Liver (tissue), 9 donors: ENCODE data around the gene PHF20. TPM values are rescaled to one million over a fixed set of nuclear protein-coding genes. Genes with fewer than 3 reads are reported as not detected.

Experiments
- DNase-seq: peaks from one replicate; pipeline ENCODE4 v3.0.0-alpha.2; 2017; ENCODE audit warnings: low spot score
- H3K27ac ChIP-seq, 2 donors: one replicate each; pipeline ENCODE4 v1.7.0; 2013; ENCODE audit warnings: inconsistent platforms in 2 of 2, low read length in 2 of 2, control low read depth in 1 of 2, low read depth in 1 of 2, mild to moderate bottlenecking in 1 of 2
- H3K27me3 ChIP-seq, 4 donors: one replicate each; pipeline versions ENCODE4 v1.6.1 to v1.7.0; 2013; ENCODE audit warnings: low read length in 3 of 4, inconsistent platforms in 1 of 4, mild to moderate bottlenecking in 1 of 4, moderate library complexity in 1 of 4; ENCODE audit not compliant: control insufficient read depth in 4 of 4, insufficient read depth in 4 of 4
- H3K36me3 ChIP-seq, 4 donors: one replicate each; pipeline versions ENCODE4 v1.6.1 to v1.7.0; 2013; ENCODE audit warnings: low read length in 3 of 4, mild to moderate bottlenecking in 3 of 4, low read depth in 1 of 4, moderate library complexity in 1 of 4; ENCODE audit not compliant: control insufficient read depth in 4 of 4, insufficient read depth in 3 of 4
- H3K4me1 ChIP-seq, 4 donors: one replicate each; pipeline versions ENCODE4 v1.6.1 to v1.7.0; 2013; ENCODE audit warnings: low read length in 3 of 4, mild to moderate bottlenecking in 3 of 4, moderate library complexity in 1 of 4; ENCODE audit not compliant: control insufficient read depth in 4 of 4, insufficient read depth in 4 of 4
- H3K4me3 ChIP-seq, 3 donors: one replicate each; pipeline versions ENCODE4 v1.6.1 to v1.7.0; 2013; ENCODE audit warnings: low read length in 3 of 3, control low read depth in 1 of 3, low read depth in 1 of 3, mild to moderate bottlenecking in 1 of 3
- H3K9ac ChIP-seq, 2 donors: one replicate each; pipeline ENCODE4 v1.7.0; 2013; ENCODE audit warnings: low read length in 2 of 2, mild to moderate bottlenecking in 2 of 2, moderate library complexity in 2 of 2, control low read depth in 1 of 2, low read depth in 1 of 2
- H3K9me3 ChIP-seq, 4 donors: one replicate each; pipeline versions ENCODE4 v1.6.1 to v1.7.0; 2013; ENCODE audit warnings: low read length in 3 of 4; ENCODE audit not compliant: control insufficient read depth in 4 of 4
- ATF3 ChIP-seq: IDR thresholded peaks from 2 replicates; pipeline ENCODE4 v1.6.1; 2016; ENCODE audit warnings: antibody characterized with exemption
- CTCF ChIP-seq: fragments of 150-350 bp; IDR thresholded peaks from 2 replicates; pipeline ENCODE4 v1.5.1; 2017; ENCODE audit warnings: improper control_type of control experiment, low read depth, low read length; ENCODE audit not compliant: missing input control
- EGR1 ChIP-seq, 2 donors: IDR thresholded peaks; 2 replicates each; pipeline ENCODE4 v1.6.1; 2016 to 2018; ENCODE audit warnings: antibody characterized with exemption in 2 of 2, low read depth in 2 of 2
- FOXA1 ChIP-seq: IDR thresholded peaks from 2 replicates; pipeline ENCODE4 v1.6.1; 2016; ENCODE audit warnings: antibody characterized with exemption
- FOXA2 ChIP-seq: IDR thresholded peaks from 2 replicates; pipeline ENCODE4 v1.6.1; 2016; ENCODE audit warnings: antibody characterized with exemption
- GABPA ChIP-seq, 2 donors: IDR thresholded peaks in 1 of 2; conservative IDR thresholded peaks in 1 of 2; 2 replicates each; pipeline ENCODE4 v1.6.1; 2016; ENCODE audit warnings: antibody characterized with exemption in 2 of 2, mild to moderate bottlenecking in 1 of 2, moderate library complexity in 1 of 2
- HNF4A ChIP-seq, 2 donors: conservative IDR thresholded peaks; 2 replicates each; pipeline ENCODE4 v1.6.1; 2016; ENCODE audit warnings: antibody characterized with exemption in 2 of 2, mild to moderate bottlenecking in 2 of 2
- HNF4G ChIP-seq: IDR thresholded peaks from 2 replicates; pipeline ENCODE4 v1.6.1; 2016; ENCODE audit warnings: antibody characterized with exemption
- JUND ChIP-seq, 2 donors: IDR thresholded peaks; 2 replicates each; pipeline ENCODE4 v1.6.1; 2016; ENCODE audit warnings: antibody characterized with exemption in 2 of 2
- NR2F2 ChIP-seq: IDR thresholded peaks from 2 replicates; pipeline ENCODE4 v1.6.1; 2016; ENCODE audit warnings: antibody characterized with exemption
- RAD21 ChIP-seq, 2 donors: IDR thresholded peaks; 2 replicates each; pipeline ENCODE4 v1.6.1; 2016; ENCODE audit warnings: antibody characterized with exemption in 2 of 2, mild to moderate bottlenecking in 2 of 2
- RXRA ChIP-seq, 2 donors: IDR thresholded peaks; 2 replicates each; pipeline ENCODE4 v1.6.1; 2017 to 2018; ENCODE audit warnings: antibody characterized with exemption in 2 of 2, mild to moderate bottlenecking in 1 of 2
- SP1 ChIP-seq: IDR thresholded peaks from 2 replicates; pipeline ENCODE4 v1.6.1; 2018; ENCODE audit warnings: antibody characterized with exemption, mild to moderate bottlenecking
- TAF1 ChIP-seq: conservative IDR thresholded peaks from 2 replicates; pipeline ENCODE4 v1.6.1; 2016; ENCODE audit warnings: antibody characterized with exemption, mild to moderate bottlenecking
- YY1 ChIP-seq: IDR thresholded peaks from 2 replicates; pipeline ENCODE4 v1.6.1; 2016; ENCODE audit warnings: antibody characterized with exemption, mild to moderate bottlenecking
- ZBTB33 ChIP-seq: IDR thresholded peaks from 2 replicates; pipeline ENCODE4 v1.6.1; 2016; ENCODE audit warnings: antibody characterized with exemption
- WGBS: extraction: QIAGEN DNeasy Blood & Tissue Kit; methylation state at CpG from one replicate; pipeline ENCODE4 v1.1.7; 2013; 5-methylcytosine and 5-hydroxymethylcytosine counted together
- polyA plus RNA-seq, 2 donors: library from polyadenylated mRNA; stranded (reverse) in 1 of 2; unstranded in 1 of 2; fragments of 200-250 nt in 1 of 2; fragments of >200 nt in 1 of 2; fragmentation: Nextera tagmentation in 1 of 2; extraction: Ambion mirVana in 1 of 2; gene quantifications; one replicate each; pipeline versions ENCODE4 v1.2.1 to v1.2.3, GENCODE V29; 2013 to 2015
- total RNA-seq, 2 donors: library from RNA; depleted of rRNA; stranded (reverse); fragments of >200 nt; gene quantifications; one replicate each; pipeline ENCODE4 v1.2.3, GENCODE V29; 2014
- TF ChIP-seq, protein P1 (sequence below): IDR thresholded peaks from 2 replicates; pipeline ENCODE4 v1.6.1; 2016; ENCODE audit warnings: antibody characterized with exemption
- TF ChIP-seq, protein P2 (sequence below): IDR thresholded peaks from 2 replicates; pipeline ENCODE4 v1.6.1; 2016; ENCODE audit warnings: antibody characterized with exemption, mild to moderate bottlenecking
- donor health status: healthy.
- donor health status: healthy.
- donor health status: healthy.
- donor health status: healthy.
- donor health status: healthy.

Gene PHF20
- total and polyA plus RNA-seq, 4 donors: 5.1 to 11.7 (median 10.3) TPM

GRCh38 chr20:35988910-35989463 is 217.2 kb downstream of the PHF20 start:
- Histone ChIP-seq H3K27ac (no peak overlapping the region), H3K4me3 (no peak overlapping the region), H3K9me3 (no peaks in the 10 kb centered on the region), H3K9ac (no peak overlapping the region), H3K4me1 (peaks cover 0 to 3% (median 0%) of the 10 kb centered on the region in 4 donors), H3K27me3 (no peaks in the 10 kb centered on the region), H3K36me3 (no peaks in the 10 kb centered on the region)
- no peak for DNase-seq
- 87% methylated on average over 2 of the region's 2 CpGs for WGBS
- no peak for TF ChIP-seq RAD21 (IDR thresholded peaks at IDR 0.05)
- TF ChIP-seq RXRA (IDR thresholded peaks at IDR 0.05): no peak
- TF ChIP-seq CTCF: no peak
- no peak for TF ChIP-seq ATF3
- TF ChIP-seq, protein P1, sequence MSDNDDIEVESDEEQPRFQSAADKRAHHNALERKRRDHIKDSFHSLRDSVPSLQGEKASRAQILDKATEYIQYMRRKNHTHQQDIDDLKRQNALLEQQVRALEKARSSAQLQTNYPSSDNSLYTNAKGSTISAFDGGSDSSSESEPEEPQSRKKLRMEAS: no peak
- TF ChIP-seq, protein P2, sequence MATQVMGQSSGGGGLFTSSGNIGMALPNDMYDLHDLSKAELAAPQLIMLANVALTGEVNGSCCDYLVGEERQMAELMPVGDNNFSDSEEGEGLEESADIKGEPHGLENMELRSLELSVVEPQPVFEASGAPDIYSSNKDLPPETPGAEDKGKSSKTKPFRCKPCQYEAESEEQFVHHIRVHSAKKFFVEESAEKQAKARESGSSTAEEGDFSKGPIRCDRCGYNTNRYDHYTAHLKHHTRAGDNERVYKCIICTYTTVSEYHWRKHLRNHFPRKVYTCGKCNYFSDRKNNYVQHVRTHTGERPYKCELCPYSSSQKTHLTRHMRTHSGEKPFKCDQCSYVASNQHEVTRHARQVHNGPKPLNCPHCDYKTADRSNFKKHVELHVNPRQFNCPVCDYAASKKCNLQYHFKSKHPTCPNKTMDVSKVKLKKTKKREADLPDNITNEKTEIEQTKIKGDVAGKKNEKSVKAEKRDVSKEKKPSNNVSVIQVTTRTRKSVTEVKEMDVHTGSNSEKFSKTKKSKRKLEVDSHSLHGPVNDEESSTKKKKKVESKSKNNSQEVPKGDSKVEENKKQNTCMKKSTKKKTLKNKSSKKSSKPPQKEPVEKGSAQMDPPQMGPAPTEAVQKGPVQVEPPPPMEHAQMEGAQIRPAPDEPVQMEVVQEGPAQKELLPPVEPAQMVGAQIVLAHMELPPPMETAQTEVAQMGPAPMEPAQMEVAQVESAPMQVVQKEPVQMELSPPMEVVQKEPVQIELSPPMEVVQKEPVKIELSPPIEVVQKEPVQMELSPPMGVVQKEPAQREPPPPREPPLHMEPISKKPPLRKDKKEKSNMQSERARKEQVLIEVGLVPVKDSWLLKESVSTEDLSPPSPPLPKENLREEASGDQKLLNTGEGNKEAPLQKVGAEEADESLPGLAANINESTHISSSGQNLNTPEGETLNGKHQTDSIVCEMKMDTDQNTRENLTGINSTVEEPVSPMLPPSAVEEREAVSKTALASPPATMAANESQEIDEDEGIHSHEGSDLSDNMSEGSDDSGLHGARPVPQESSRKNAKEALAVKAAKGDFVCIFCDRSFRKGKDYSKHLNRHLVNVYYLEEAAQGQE: no peak
- no peak for TF ChIP-seq ZBTB33
- TF ChIP-seq JUND (IDR thresholded peaks at IDR 0.05): no peak
- no peak for TF ChIP-seq FOXA1
- TF ChIP-seq TAF1: no peak
- TF ChIP-seq EGR1 (IDR thresholded peaks at IDR 0.05; ENCODE audit: low read depth in 2 of 2): no peak
- TF ChIP-seq FOXA2: no peak
- TF ChIP-seq YY1: no peak
- no peak for TF ChIP-seq NR2F2
- no peak for TF ChIP-seq HNF4G
- TF ChIP-seq SP1: no peak
- no peak for TF ChIP-seq GABPA (IDR thresholded peaks at IDR 0.05 in 1 of 2, conservative IDR thresholded peaks at IDR 0.05 in 1 of 2)
- TF ChIP-seq HNF4A (conservative IDR thresholded peaks at IDR 0.05): no peak
